Endothelial cell (in vitro differentiated cells): ENCODE results near the gene CLIC6. TPM values are rescaled to one million over a fixed set of nuclear protein-coding genes. Genes with fewer than 3 reads are reported as not detected.

Experiments used
- DNase-seq: peaks from one replicate; pipeline ENCODE4 v3.0.0; 2021; ENCODE audit warnings: low spot score
- H3K27ac Mint-ChIP-seq: one replicate; pipeline ENCODE4 v1.8.0; 2021; ENCODE audit warnings: mixed read lengths, inconsistent platforms; ENCODE audit not compliant: unreplicated experiment
- H3K27me3 Mint-ChIP-seq: one replicate; pipeline ENCODE4 v1.8.0; 2021; ENCODE audit warnings: mild to moderate bottlenecking, moderate library complexity, mixed read lengths, inconsistent platforms; ENCODE audit not compliant: unreplicated experiment
- H3K36me3 Mint-ChIP-seq: one replicate; pipeline ENCODE4 v1.8.0; 2021; ENCODE audit warnings: mild to moderate bottlenecking, low read depth, mixed read lengths, inconsistent platforms; ENCODE audit not compliant: unreplicated experiment
- H3K4me1 Mint-ChIP-seq: one replicate; pipeline ENCODE4 v1.8.0; 2021; ENCODE audit warnings: mild to moderate bottlenecking, mixed read lengths, inconsistent platforms; ENCODE audit not compliant: unreplicated experiment
- H3K4me3 Mint-ChIP-seq: one replicate; pipeline ENCODE4 v1.8.0; 2021; ENCODE audit warnings: mild to moderate bottlenecking, mixed read lengths, inconsistent platforms; ENCODE audit not compliant: unreplicated experiment
- H3K9me3 Mint-ChIP-seq: one replicate; pipeline ENCODE4 v1.8.0; 2021; ENCODE audit warnings: mixed read lengths, inconsistent platforms; ENCODE audit not compliant: unreplicated experiment
- total RNA-seq: library from RNA; stranded (reverse); fragmentation: NEBNext Ultra II Directional; extraction: Animal tissue kit (Norgen Biotek cat#: 25700); gene quantifications from one replicate; pipeline ENCODE4 v1.2.1, GENCODE V29; 2021; ENCODE audit not compliant: unreplicated experiment
- TF ChIP-seq, protein P1 (sequence below): fragments of 200-600 bp; sonication (generic); IDR thresholded peaks from one replicate; pipeline ENCODE4 v1.5.0; 2021; ENCODE audit warnings: antibody characterized with exemption; ENCODE audit not compliant: unreplicated experiment

Gene CLIC6
- total RNA-seq, 1 donor from 2014 or later = 5.4 TPM

DNA sequence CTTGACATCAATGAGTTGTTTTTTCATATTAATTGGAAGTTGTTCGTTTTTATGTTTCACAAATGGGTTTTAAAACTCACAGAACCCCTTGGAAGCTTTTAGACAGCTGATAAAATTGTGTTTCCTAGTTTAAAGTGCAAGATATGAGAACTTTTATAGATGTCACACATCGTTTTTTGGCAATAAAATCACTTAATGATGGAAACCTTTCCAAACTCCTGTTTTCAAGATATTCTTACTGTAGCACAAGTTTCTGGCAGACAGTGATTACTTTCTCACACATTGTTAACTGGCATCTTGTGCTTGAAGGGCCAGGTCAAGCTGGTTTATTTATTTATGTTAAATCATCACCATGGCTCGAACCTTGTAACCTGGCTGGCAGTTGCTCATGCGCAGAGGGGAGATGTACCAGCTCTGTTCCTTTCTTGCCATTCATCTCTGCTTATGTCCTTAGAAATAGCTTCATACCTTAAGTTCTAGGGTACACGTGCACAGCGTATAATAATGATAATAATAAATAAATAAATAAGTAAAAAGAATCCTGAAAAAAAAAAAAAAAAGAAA lies 43.7 kb upstream of the CLIC6 start:
- peaks cover 2% of the 10 kb centered on the region for H3K27me3 Mint-ChIP-seq
- H3K27ac Mint-ChIP-seq = no peak overlapping the region
- DNase-seq = no peak
- no peaks in the 10 kb centered on the region for H3K9me3 Mint-ChIP-seq
- H3K4me1 Mint-ChIP-seq = no peaks in the 10 kb centered on the region
- H3K36me3 Mint-ChIP-seq = no peaks in the 10 kb centered on the region
- TF ChIP-seq, protein P1, sequence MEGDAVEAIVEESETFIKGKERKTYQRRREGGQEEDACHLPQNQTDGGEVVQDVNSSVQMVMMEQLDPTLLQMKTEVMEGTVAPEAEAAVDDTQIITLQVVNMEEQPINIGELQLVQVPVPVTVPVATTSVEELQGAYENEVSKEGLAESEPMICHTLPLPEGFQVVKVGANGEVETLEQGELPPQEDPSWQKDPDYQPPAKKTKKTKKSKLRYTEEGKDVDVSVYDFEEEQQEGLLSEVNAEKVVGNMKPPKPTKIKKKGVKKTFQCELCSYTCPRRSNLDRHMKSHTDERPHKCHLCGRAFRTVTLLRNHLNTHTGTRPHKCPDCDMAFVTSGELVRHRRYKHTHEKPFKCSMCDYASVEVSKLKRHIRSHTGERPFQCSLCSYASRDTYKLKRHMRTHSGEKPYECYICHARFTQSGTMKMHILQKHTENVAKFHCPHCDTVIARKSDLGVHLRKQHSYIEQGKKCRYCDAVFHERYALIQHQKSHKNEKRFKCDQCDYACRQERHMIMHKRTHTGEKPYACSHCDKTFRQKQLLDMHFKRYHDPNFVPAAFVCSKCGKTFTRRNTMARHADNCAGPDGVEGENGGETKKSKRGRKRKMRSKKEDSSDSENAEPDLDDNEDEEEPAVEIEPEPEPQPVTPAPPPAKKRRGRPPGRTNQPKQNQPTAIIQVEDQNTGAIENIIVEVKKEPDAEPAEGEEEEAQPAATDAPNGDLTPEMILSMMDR = no peak
- no peak overlapping the region for H3K4me3 Mint-ChIP-seq

DNA sequence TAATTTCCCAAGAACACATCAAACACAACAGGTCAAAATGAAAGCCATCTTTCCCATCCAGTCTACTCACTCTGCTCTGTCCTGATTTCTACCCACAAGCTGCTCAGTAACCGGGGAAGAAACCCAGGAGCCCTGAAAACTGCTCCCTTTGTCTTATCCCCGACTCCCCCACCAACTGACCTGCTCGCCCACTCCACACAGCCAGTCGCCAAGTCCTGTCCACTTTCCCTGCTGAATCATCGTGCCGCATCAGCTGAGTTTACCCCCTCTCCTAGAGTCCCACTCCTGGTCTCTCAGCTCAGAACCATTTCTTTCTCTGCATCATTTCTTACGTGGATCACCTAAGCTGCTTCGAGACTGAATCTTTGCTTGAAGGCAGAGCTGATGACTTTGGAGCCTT lies 42.7 kb upstream of the CLIC6 start:
- no peak overlapping the region for H3K4me3 Mint-ChIP-seq
- DNase-seq = no peak
- H3K27me3 Mint-ChIP-seq = peaks cover 2% of the 10 kb centered on the region
- H3K36me3 Mint-ChIP-seq = no peaks in the 10 kb centered on the region
- no peaks in the 10 kb centered on the region for H3K4me1 Mint-ChIP-seq
- no peak overlapping the region for H3K27ac Mint-ChIP-seq
- TF ChIP-seq, protein P1 = no peak
- no peaks in the 10 kb centered on the region for H3K9me3 Mint-ChIP-seq

DNA sequence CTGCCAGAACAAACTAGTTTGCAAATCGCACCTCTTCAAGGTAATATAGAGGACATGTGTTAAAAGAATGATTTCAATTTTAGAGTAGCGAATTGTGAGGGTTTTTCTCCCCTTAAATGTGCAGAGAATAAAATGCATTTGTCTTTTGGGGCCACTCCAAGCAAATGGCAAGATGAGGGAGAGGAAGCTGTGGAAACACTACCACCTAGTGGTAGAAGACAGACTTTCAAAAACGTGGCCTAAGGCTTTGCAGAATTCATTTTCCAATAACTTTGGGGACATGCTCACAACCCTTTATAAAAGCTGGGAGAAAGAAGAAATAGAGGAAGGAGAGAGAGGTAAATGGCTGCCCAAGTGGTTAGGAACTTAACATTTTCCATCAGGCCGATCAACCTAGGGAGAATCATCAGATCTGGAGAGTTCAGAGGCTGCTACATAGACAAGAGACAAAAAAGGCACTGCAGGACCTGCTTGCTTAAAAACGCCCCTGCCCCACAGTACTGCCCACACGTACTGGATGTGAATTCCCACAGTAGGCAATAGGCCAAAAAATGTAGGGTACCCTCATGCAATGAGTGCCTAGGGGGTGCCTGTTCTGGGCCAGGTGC lies 38.2 kb upstream of the CLIC6 start:
- H3K27ac Mint-ChIP-seq = no peak overlapping the region
- no peak overlapping the region for H3K4me3 Mint-ChIP-seq
- no peaks in the 10 kb centered on the region for H3K27me3 Mint-ChIP-seq
- H3K4me1 Mint-ChIP-seq = no peaks in the 10 kb centered on the region
- no peaks in the 10 kb centered on the region for H3K9me3 Mint-ChIP-seq
- TF ChIP-seq, protein P1 = peak; percentile 83
- DNase-seq = peak; percentile 39
- no peaks in the 10 kb centered on the region for H3K36me3 Mint-ChIP-seq

DNA sequence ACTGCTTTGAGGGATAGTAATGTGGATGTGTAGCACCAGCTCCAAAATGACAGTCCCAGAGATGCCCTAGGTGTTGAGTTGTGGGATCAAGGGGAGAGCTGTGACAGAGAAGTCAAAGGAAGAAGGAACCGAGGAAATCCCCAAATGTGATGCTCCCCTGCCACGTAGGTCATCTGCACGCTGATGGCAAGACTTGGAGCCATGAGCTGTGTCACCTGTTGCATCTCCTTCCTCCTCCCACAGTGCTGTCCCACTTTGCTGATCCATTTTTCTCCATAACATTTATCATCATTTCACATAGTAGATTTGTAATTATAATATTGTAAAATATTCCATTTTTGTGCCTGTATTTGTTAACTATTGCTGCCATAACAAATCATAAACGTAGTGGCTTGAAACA lies 36.3 kb upstream of the CLIC6 start:
- no peaks in the 10 kb centered on the region for H3K36me3 Mint-ChIP-seq
- H3K27ac Mint-ChIP-seq = no peak overlapping the region
- no peaks in the 10 kb centered on the region for H3K4me1 Mint-ChIP-seq
- TF ChIP-seq, protein P1 = no peak
- H3K4me3 Mint-ChIP-seq = no peak overlapping the region
- no peaks in the 10 kb centered on the region for H3K9me3 Mint-ChIP-seq
- no peak for DNase-seq
- no peaks in the 10 kb centered on the region for H3K27me3 Mint-ChIP-seq

DNA sequence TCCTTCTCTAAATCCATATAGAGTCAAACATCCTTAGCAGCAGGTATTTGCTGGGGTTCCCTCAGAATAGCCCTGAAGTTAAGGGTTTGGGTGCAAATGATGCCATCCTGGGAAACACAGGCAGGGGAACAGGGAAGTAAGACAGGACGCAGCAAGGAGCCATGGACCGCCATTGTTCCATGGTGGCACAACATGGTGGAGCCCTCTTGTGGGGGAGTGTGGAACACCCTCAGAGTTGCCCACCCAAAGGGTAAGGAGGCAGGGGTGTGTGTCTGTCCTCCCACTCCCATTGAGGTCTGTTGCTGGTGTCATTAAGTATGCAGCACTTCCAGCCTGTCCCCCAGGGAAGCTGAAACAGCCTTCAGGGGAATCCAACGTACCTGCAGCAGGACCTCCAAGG lies 33.5 kb upstream of the CLIC6 start:
- DNase-seq = peak; percentile 18
- no peak overlapping the region for H3K4me3 Mint-ChIP-seq
- H3K4me1 Mint-ChIP-seq = no peaks in the 10 kb centered on the region
- TF ChIP-seq, protein P1 = no peak
- H3K36me3 Mint-ChIP-seq = no peaks in the 10 kb centered on the region
- H3K27ac Mint-ChIP-seq = no peak overlapping the region
- no peaks in the 10 kb centered on the region for H3K9me3 Mint-ChIP-seq
- no peaks in the 10 kb centered on the region for H3K27me3 Mint-ChIP-seq
